ENCODE measurements around the gene FNBP1. TPM values are rescaled to one million over a fixed set of nuclear protein-coding genes. Genes with fewer than 3 reads are reported as not detected.

The FNBP1 gene
- total RNA-seq, 1 donor from 2014 or later: 50.0 TPM

- H3K36me3 ChIP-seq: peaks cover 38% of the 10 kb centered on the region
- H3K9me3 ChIP-seq: no peaks in the 10 kb centered on the region
- no peak for TF ChIP-seq CTCF (IDR thresholded peaks at IDR 0.05)
- no peaks in the 10 kb centered on the region for H3K27me3 ChIP-seq
- ATAC-seq (no peak), DNase-seq (no peak)
- H3K4me1 ChIP-seq: peaks cover 11% of the 10 kb centered on the region
- no peak overlapping the region for H3K27ac ChIP-seq
- intact Hi-C loops (cut with DNase I): no loop called here
- H3K4me3 ChIP-seq: no peak overlapping the region
Observed at GRCh38 chr9:129972816-129973215, 70.2 kb downstream of the FNBP1 start.

GRCh38 chr9:129968690-129969485 lies 74.1 kb downstream of the FNBP1 start:
- Histone ChIP-seq H3K9me3 (no peaks in the 10 kb centered on the region), H3K36me3 (peaks cover 14% of the 10 kb centered on the region), H3K4me1 (peaks cover 16% of the 10 kb centered on the region), H3K27me3 (no peaks in the 10 kb centered on the region), H3K4me3 (no peak overlapping the region), H3K27ac (peak overlapping the region; percentile 26)
- no peak for TF ChIP-seq CTCF (IDR thresholded peaks at IDR 0.05)
- ATAC-seq (peak; percentile 52), DNase-seq (no peak)
- intact Hi-C loops (cut with DNase I): no loop called here

GRCh38 chr9:129964901-129965734 lies 77.9 kb downstream of the FNBP1 start:
- Histone ChIP-seq H3K27me3 (no peaks in the 10 kb centered on the region), H3K27ac (peak overlapping the region; percentile 49), H3K4me3 (no peak overlapping the region), H3K36me3 (peaks cover 4% of the 10 kb centered on the region), H3K4me1 (peaks cover 32% of the 10 kb centered on the region), H3K9me3 (no peaks in the 10 kb centered on the region)
- peak; percentile 12 for DNase-seq
- ATAC-seq: no peak
- intact Hi-C loops (cut with DNase I): no loop called here
- no peak for TF ChIP-seq CTCF (IDR thresholded peaks at IDR 0.05)

GRCh38 chr9:129962889-129963703 lies 79.9 kb downstream of the FNBP1 start:
- intact Hi-C loops (cut with DNase I): no loop called here
- Histone ChIP-seq H3K9me3 (no peaks in the 10 kb centered on the region), H3K27me3 (no peaks in the 10 kb centered on the region), H3K4me1 (peaks cover 21% of the 10 kb centered on the region), H3K4me3 (peak overlapping the region; percentile 53), H3K36me3 (peaks cover 6% of the 10 kb centered on the region), H3K27ac (peak overlapping the region; percentile 91)
- ATAC-seq (peak; percentile 91), DNase-seq (peak; percentile 57)
- TF ChIP-seq CTCF (IDR thresholded peaks at IDR 0.05): no peak

DNA sequence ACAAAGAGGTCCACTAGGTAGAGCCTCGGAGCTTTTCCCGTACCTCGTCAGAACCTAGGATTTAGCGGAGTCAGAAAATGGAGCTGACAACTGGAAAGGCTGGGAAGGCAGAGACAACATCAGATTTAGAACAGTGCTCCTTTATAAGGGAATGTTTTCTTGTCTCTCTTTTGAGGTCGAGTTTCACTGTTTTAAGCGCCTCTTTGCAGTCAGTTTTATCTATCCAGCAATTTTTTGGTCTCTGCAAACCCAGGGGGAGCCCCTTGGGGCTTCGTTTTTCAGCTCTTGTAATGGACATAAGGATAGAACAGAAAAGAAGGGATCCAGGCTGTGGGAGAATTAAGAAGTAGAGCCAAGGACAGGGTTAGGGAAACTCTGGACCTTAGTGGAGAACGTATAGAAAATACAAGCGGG lies 80.5 kb downstream of the FNBP1 start:
- DNase-seq (no peak), ATAC-seq (no peak)
- Histone ChIP-seq H3K9me3 (no peaks in the 10 kb centered on the region), H3K27ac (peak overlapping the region; percentile 91), H3K27me3 (no peaks in the 10 kb centered on the region), H3K4me1 (peaks cover 21% of the 10 kb centered on the region), H3K36me3 (peaks cover 13% of the 10 kb centered on the region), H3K4me3 (peak overlapping the region; percentile 53)
- intact Hi-C loops (cut with DNase I): no loop called here
- no peak for TF ChIP-seq CTCF (IDR thresholded peaks at IDR 0.05)

Data from upper lobe of right lung (tissue), 1 donor.